ENCODE data around the gene MRFAP1L1.
"Not testable (repeated sequence)": the region's sequence is repeated elsewhere in the genome, so short reads cannot be mapped to it uniquely, and the experiment has no call there.

Gene MRFAP1L1

GRCh38 chr4:6709230-6710114 lies at the start of gene MRFAP1L1:
Gene MRFAP1L1, minus strand, starts transcription at chr4:6709865. Its CDS starts 236 bp downstream, at chr4:6709629.
- peak; percentile 78 to 95 for DNase-seq

- DNase-seq, result no peak
Measured at GRCh38 chr4:6758728-6759127, 49.1 kb upstream of the MRFAP1L1 start.

GRCh38 chr4:6756345-6756744 lies 46.7 kb upstream of the MRFAP1L1 start:
- DNase-seq, result not testable (repeated sequence)

GRCh38 chr4:6755088-6755753 lies 45.6 kb upstream of the MRFAP1L1 start:
- DNase-seq, result no peak

GRCh38 chr4:6754481-6755087 lies 44.9 kb upstream of the MRFAP1L1 start:
- no peak for DNase-seq

- no peak for DNase-seq
Measured at GRCh38 chr4:6753891-6754290, 44.2 kb upstream of the MRFAP1L1 start.

GRCh38 chr4:6753103-6753560 lies 43.5 kb upstream of the MRFAP1L1 start:
- no peak for DNase-seq

GRCh38 chr4:6752486-6752829 lies 42.8 kb upstream of the MRFAP1L1 start:
- peak in 1 of 2 donors; percentile 46 for DNase-seq

GRCh38 chr4:6751611-6752485 lies 42.2 kb upstream of the MRFAP1L1 start:
- DNase-seq, result no peak

- no peak for DNase-seq
Measured at GRCh38 chr4:6750286-6751221, 40.9 kb upstream of the MRFAP1L1 start.

GRCh38 chr4:6749340-6750171 lies 39.9 kb upstream of the MRFAP1L1 start:
- DNase-seq, result no peak

- DNase-seq, result no peak
Measured at GRCh38 chr4:6748286-6748685, 38.6 kb upstream of the MRFAP1L1 start.

- DNase-seq, result no peak
Measured at GRCh38 chr4:6747294-6748051, 37.8 kb upstream of the MRFAP1L1 start.

- no peak for DNase-seq
Measured at GRCh38 chr4:6746721-6747293, 37.1 kb upstream of the MRFAP1L1 start.

GRCh38 chr4:6742989-6743388 lies 33.3 kb upstream of the MRFAP1L1 start:
- DNase-seq, result no peak

- DNase-seq, result no peak
Measured at GRCh38 chr4:6742507-6742906, 32.8 kb upstream of the MRFAP1L1 start.

- no peak for DNase-seq
Measured at GRCh38 chr4:6740347-6740746, 30.7 kb upstream of the MRFAP1L1 start.

GRCh38 chr4:6739920-6740319 lies 30.3 kb upstream of the MRFAP1L1 start:
- DNase-seq, result no peak

- no peak for DNase-seq
Measured at GRCh38 chr4:6734165-6734786, 24.6 kb upstream of the MRFAP1L1 start.

Measured in bone marrow (tissue), 2 donors.